NCI-H2227 treated with DMSO at 0.1 percent for 48 hours (cell line): ENCODE measurements around the gene RCE1.

ENCODE experiments used
- DNase-seq: peaks from one replicate; lab custom pipeline; 2025; lab: John Stamatoyannopoulos, UW

RCE1 gene

GRCh38 chr11:66856496-66857233, 13.4 kb downstream of the RCE1 start, which contains the start of gene LRFN4:
LRFN4 (plus strand) TSS chr11:66857064; CDS start chr11:66857745, 681 bp downstream.
- peak; percentile 62 for DNase-seq

GRCh38 chr11:66857234-66857926, 14.1 kb downstream of the RCE1 start:
- DNase-seq = no peak

GRCh38 chr11:66857927-66858185, 14.6 kb downstream of the RCE1 start:
- DNase-seq = no peak

GRCh38 chr11:66858186-66858938, 15.1 kb downstream of the RCE1 start:
- DNase-seq = no peak

GRCh38 chr11:66858939-66859685, 15.9 kb downstream of the RCE1 start:
- DNase-seq = no peak

GRCh38 chr11:66859686-66860448, 16.6 kb downstream of the RCE1 start:
- no peak for DNase-seq

- no peak for DNase-seq
These were observed 17.2 kb downstream of the RCE1 start for GRCh38 chr11:66860449-66860831.

GRCh38 chr11:66861038-66861773, 18.0 kb downstream of the RCE1 start:
- no peak for DNase-seq

- no peak for DNase-seq
These were observed 18.7 kb downstream of the RCE1 start for GRCh38 chr11:66861774-66862558.

- DNase-seq = no peak
These were observed 19.4 kb downstream of the RCE1 start for GRCh38 chr11:66862559-66863037.

- DNase-seq = no peak
These were observed 20.3 kb downstream of the RCE1 start for GRCh38 chr11:66863428-66864125.

GRCh38 chr11:66864172-66864901, 21.1 kb downstream of the RCE1 start:
- DNase-seq = no peak

- no peak for DNase-seq
These were observed 21.9 kb downstream of the RCE1 start for GRCh38 chr11:66864924-66865697.

- no peak for DNase-seq
These were observed 22.8 kb downstream of the RCE1 start for GRCh38 chr11:66866007-66866406.

GRCh38 chr11:66866511-66866986, 23.3 kb downstream of the RCE1 start:
- DNase-seq = no peak

- DNase-seq = no peak
These were observed 24.3 kb downstream of the RCE1 start for GRCh38 chr11:66867425-66868040.

GRCh38 chr11:66868082-66868725, 25.0 kb downstream of the RCE1 start:
- no peak for DNase-seq
